ENCODE measurements around the gene SYCE1L.

DNA sequence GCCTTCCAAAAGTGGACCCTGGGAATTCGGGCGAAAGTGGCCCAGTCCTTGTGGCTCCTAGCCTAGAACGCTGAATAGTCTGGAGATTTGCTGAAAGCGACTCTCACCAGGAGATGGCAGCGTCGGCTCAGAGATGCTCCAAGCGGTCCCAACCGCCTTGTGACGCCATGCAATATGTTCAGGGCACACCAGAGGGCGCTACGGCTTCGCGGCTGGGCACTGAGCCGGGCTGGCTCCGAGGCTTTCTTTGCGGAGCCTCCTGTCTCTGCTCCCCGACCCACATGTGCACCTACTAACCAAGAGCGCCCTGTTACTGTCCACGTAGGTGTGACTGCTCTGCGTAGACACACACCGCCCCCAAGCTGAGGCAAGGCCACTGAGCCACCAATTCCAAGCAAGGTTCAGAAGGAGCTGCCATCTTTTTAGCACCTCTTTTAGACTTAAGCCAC, 36.9 kb downstream of the SYCE1L start:
- no peak for TF ChIP-seq ZNF274 (IDR thresholded peaks at IDR 0.05; ENCODE audit: borderline replicate concordance, low read depth, low read length)
- TF ChIP-seq IRF2 (CRISPR knock-in tag; IDR thresholded peaks at IDR 0.05) = no peak
- no peak for TF ChIP-seq EZH2 (IDR thresholded peaks at IDR 0.05; ENCODE audit: borderline replicate concordance, low read depth, low read length)
- peak; percentile 29; the same call in 1 of the 2 replicates for TF ChIP-seq HCFC1 (IDR thresholded peaks at IDR 0.05; ENCODE audit: low read depth, low read length)
- no peak for TF ChIP-seq HDAC6 (IDR thresholded peaks at IDR 0.05; ENCODE audit: low read depth, low read length)
- no peak for TF ChIP-seq ZNF77 (CRISPR knock-in tag; IDR thresholded peaks at IDR 0.05)
- TF ChIP-seq VEZF1 (CRISPR knock-in tag; IDR thresholded peaks at IDR 0.05) = no peak
- no peak for TF ChIP-seq POLR2AphosphoS5 (IDR thresholded peaks at IDR 0.05; ENCODE audit: control insufficient read depth, insufficient read depth, low read depth, low read length)

Measured in K562 (cell line).